ENCODE data around the gene ZNF384.
A peak's percentile ranks its signal among the peaks of the same experiment; 100 is the strongest.
"Not testable (repeated sequence)": the region's sequence is repeated elsewhere in the genome, so short reads cannot be mapped to it uniquely, and the experiment has no call there.

The ZNF384 gene

DNA sequence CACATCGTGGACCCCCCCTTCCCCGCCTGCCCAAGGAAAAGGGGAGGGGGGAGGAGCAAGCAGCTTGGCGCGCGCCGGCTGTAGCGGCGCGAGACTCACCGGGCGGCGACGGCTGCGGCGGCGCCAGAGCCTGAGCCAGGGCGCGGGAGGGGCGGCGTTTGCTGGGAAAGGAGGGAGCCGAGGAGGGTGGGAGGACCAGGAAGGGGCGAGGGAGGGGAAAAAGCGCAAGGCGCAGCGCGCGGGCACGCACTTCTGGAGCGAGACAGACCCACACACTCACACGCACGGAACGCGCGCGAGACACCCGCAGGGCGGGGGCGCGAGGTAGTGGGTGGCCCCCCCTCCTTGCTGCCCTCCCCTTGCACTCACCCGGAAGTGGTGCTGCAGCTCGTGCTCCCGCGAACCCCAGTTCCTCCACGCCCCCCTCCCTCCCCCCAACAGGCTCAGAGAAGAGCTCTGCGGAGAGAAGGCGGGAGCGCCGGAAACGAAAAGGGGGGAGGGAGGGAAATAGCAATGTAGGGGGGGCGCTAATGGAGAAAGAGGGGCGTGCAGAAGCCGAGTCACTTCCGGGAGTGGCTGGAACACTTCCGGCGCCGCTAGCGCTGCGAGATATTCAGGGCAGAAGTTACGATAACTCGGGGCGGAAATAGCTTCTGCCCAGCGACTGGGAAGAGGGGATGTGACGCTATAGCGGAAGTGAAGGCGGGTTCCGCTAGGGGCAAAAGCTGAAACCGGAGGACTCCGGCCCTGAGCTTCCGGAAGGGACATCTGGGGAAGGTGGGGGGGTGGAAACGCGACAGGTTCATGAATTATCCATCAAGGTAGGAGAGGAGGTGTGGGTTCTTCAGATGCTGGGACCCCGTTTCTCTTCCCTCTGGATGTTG is at the start of gene ZNF384:
Gene ZNF384 (minus strand): TSS at position 377 of the 884 bp plus-strand sequence. CDS start 9,855 bp downstream, outside the sequence.
- peak; percentile 100 for DNase-seq

DNA sequence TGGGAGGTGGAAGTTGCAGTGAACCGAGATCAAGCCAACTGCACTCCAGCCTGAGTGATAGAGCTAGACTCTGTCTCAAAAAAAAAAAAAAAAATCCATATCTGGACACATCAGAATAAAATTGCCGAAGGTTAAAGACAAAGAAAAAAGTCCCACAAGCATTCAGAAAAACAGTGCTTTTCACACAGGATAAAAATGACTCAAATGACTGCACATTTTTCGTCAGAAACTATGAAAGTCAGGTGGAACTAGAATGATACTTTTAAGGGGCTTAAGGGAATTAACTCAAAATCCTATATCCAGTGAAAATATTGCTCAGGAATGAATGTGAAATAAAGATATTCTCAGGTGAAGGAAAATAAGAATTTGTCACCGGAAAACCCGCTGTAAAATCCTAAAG is 47.6 kb upstream of the ZNF384 start:
- DNase-seq = no peak

DNA sequence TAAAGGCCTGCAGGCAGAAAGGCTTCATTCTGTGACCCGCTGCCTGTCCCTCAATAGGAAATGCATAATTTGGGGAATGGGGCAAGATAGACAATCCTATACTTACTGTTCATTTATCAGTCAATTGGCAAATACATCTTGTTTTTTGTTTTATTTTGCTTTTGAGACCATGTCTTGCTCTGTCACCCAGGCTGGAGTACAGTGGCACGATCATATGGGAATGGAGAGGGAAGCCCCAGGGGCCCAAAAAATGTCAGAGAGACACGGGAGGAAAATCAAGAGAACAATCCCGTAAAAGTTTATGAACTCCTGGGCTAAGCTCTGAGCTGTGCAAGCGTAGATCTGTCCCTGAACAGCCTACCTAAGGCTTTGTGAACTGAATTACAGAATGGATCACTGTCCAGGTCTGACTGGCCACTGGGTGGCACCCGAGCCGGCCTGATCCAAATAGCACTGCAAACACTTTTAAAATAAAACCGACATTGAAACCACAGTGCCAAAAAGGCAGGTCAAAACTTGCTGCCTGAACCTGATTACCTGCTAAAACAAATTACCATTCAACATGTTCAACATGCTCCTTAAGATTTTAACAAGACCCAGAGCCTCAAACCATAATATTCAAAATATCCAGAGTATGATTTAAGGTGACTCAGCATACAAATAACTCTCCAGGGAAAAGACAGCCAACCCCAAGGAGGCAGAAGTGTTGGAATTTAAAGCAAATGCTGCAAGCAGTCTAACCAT is 46.4 kb upstream of the ZNF384 start:
- DNase-seq = peak; percentile 79

- no peak for DNase-seq
Observed at GRCh38 chr12:6734506-6735387, 45.6 kb upstream of the ZNF384 start.

DNA sequence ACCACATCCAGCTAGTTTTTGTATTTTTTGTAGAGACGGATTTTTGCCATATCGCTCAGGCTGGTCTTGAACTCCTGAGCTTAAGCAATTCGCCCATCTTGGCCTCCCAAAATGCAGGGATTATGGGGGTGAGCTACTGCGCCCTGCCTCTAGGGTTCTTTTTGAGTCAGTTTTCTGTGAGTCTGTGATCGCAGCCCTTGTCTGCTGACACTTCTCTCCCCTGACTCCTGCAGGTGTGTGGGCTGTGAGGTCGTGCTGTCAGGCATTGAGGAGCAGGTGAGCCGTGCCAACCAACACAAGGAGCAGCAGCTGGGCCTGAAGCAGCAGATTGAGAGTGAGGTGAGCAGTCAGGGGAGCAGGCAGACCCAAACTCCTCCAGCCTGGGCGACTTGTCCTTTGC is 41.0 kb upstream of the ZNF384 start:
- DNase-seq = peak; percentile 80

DNA sequence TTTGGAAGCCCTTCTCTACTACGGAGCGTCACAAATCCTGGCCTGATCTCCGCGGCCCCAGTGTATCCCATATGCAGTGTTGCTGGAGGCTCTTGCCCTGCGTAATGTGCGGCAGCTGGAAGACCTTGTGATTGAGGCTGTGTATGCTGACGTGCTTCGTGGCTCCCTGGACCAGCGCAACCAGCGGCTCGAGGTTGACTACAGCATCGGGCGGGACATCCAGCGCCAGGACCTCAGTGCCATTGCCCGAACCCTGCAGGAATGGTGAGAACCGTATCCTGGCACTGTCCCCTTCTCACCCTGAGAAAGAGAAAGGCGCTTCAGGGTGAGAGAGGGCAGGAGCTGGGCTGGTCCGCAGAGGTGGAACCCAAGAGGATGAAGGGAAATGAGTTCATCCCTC is 40.0 kb upstream of the ZNF384 start:
- DNase-seq = no peak

DNA sequence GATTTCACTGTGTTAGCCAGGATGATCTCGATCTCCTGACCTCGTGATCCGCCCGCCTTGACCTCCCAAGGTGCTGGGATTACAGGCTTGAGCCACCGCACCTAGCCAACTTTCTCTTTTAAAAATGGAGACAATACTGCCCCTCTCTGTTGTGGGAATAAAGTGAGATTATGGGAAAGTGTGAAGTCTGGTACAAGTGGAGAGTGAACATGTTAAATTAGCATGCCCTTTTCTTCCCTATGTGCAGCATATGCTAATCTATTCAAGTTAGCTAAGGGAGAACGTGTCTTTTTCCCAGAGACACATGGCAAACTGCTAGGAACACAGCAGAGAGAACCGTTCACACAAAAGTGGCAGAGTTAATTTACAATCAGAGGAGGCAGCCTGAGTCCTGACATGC is 36.2 kb upstream of the ZNF384 start:
- DNase-seq = no peak

GRCh38 chr12:6724409-6724797 is 35.2 kb upstream of the ZNF384 start:
- DNase-seq = no peak

DNA sequence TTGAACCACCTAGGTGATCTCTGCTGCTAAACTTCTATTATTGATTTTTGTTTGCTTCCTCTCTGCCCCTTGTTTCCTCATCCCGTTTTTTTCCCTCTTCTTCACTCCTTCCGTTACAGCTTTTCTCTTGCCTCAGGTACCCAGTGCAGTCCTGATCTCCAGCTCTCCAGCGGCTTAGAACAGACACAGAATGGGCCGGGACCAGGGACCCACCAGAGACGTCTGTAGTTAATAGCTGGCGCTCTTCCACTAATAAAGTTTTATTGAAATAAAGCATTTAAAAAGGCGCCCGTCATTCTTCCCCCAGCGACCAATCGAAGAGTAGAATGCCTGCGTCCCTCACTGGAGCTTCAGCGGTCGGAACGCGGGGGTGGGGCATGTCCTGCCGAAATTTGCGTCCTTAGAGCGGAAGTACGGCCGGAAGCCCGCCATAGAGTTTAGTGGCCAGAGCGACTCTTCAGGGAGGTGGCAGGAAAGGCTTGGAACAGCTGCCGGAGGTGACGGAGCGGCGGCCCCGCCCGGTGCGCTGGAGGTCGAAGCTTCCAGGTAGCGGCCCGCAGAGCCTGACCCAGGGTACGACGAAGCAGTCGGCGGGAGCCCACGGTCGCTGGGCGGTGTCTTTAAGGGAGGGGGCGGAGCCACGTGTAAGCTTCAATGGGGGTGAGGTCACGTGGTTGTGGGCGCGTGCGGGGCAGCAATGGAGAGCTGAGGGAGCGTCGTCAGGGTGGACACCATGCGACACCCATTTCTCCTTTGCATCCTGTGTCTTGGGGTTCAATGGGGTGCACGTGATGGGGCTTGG is 34.6 kb upstream of the ZNF384 start, which contains the start of gene COPS7A:
Gene COPS7A (plus strand): TSS at position 440 of the 802 bp plus-strand sequence. CDS start 611 bp downstream, outside the sequence.
- peak; percentile 100 for DNase-seq

DNA sequence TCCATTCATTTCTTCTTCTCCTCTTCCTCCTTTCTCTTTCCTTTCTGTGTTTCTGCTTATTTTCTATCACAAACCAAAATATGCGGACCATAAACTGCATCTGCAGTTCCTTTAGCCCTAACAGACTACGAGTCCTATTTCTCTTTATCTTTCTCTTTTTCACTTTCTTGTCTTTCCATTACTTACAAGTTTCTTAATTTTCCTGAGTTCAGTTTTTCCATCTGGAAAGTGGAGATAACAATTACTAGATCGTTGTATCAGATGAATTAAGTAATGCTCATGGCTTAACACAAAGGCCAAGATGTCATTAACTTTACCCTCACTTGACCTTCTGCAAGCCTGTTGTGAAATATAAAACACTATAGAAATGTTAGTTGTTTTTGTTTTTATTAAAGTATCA is 33.7 kb upstream of the ZNF384 start:
- no peak for DNase-seq

GRCh38 chr12:6716874-6717437 is 27.8 kb upstream of the ZNF384 start:
- no peak for DNase-seq

DNA sequence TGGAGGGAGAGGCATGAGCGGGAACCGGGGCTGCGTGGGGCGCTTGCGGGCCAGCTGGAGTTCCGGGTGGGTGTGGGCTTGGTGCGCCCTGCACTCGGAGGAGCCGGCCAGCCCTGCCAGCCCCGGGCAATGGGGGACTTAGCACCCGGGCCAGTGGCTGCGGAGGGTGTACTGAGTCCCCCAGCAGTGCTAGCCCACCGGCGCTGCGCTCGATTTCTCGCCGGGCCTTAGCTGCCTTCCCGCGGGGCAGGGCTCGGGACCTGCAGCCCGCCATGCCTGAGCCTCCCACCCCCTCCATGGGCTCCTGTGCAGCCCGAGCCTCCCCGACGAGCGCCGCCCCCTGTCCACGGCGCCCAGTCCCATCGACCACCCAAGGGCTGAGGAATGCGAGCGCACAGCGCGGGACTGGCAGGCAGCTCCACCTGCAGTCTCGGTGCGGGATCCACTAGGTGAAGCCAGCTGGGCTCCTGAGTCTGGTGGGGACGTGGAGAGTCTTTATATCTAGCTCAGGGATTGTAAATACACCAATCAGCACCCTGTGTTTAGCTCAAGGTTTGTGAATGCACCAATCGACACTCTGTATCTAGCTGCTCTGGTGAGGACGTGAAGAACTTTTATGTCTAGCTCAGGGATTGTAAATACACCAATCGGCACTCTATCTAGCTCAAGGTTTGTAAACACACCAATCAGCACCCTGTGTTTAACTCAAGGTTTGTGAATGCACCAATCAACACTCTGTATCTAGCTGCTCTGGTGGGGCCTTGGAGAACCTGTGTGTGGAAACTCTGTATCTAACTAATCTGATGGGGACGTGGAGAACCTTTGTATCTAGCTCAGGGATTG is 27.1 kb upstream of the ZNF384 start:
- DNase-seq = not testable (repeated sequence)

DNA sequence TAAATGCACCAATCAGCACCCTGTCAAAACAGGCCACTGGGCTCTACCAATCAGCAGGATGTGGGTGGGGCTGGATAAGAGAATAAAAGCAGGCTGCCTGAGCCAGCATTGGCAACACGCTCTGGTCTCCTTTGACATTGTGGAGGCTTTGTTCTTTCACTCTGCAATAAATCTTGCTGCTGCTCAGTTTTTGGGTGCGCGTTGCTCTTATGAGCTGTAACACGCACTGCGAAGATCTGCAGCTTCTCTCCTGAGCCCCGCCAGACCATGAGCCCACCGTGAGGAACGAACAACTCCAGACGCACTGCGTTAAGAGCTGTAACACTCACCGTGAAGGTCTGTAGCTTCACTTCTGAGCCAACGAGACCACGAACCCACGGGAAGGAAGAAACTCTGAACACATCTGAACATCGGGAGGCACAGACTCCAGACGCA is 19.8 kb upstream of the ZNF384 start:
- DNase-seq = no peak

GRCh38 chr12:6708351-6708750 is 19.2 kb upstream of the ZNF384 start:
- not testable (repeated sequence) for DNase-seq

DNA sequence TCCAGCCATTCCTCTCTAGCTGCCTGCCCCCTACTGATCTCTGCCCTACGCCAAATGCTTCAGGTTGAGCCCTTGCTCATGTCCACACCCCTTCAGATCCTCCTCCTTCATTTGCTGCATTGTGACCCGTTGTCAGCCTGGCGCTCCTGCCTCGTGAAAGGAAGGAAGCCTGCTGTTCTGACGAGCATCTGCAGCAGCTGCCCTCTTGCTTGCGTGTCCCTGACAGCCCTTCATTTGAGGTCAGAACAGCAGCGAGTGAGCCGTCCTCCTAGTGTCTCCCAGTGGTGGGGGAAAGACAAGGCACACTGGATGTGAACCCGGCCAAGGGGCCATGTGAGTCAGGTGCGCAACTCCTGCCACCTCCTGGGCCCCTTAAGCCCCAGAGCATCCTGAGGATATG is 14.5 kb upstream of the ZNF384 start:
- no peak for DNase-seq

DNA sequence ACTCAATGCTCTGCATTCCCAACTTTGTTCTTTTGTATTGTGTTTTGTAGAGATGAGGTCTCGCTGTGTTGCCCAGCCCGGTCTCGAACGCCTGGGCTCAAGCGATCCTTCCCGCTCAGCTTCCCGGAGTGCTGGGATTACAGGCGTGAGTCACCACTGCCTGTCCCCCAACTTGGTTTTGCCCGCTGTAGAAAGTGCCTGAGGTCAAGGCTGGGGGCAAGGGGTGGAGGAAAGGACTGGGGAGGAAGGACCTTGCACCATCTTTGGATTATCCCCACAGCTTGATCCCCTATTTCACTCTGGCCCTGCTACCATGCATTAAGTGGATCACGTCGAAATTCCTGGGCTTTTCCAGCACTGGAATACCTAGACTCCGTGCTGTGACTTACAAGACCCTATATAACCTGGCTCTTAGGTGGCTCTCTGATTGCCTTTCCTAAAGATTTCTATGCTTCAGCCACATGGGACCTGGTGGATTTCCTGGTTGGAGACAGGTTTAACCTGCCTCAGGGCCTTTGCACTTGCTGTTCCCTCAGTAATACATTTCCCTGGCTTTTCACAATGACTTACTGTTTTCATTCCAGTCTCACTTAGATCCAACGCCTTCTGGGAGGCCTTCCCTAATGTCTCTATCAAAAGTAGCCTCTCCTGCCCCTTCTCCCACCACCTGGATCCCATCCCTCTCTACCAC is 12.0 kb upstream of the ZNF384 start:
- DNase-seq = no peak

DNA sequence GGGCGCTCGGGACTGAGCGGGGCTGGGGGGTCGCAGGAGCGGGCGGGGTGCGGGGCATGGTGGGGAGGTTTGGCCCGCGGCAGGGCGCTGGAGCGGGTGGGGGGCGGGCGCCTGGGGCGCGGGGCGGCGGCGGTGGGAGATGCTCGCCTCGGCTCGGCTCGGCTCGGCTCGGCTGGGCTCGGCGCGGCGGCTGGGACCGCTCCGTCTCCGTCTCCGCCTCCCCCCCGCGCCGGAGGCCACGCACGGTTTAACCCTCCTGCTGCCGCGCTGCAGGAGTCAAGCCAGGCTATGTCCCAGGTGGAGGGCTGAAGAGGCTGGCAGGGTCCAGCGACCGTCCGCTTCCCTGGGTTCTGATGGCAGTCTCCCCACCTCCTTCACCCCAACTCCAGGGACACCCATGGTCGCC is 11.5 kb upstream of the ZNF384 start, which contains the start of gene PIANP:
Gene PIANP (minus strand): TSS at position 170 of the 406 bp plus-strand sequence. CDS start 2,754 bp downstream, outside the sequence.
- DNase-seq = peak; percentile 87

GRCh38 chr12:6699989-6700645 is 10.9 kb upstream of the ZNF384 start:
- DNase-seq = peak; percentile 90

Measured in NCI-H2171 (cell line).